ENCODE measurements around the gene NPR2.

Gene NPR2

DNA sequence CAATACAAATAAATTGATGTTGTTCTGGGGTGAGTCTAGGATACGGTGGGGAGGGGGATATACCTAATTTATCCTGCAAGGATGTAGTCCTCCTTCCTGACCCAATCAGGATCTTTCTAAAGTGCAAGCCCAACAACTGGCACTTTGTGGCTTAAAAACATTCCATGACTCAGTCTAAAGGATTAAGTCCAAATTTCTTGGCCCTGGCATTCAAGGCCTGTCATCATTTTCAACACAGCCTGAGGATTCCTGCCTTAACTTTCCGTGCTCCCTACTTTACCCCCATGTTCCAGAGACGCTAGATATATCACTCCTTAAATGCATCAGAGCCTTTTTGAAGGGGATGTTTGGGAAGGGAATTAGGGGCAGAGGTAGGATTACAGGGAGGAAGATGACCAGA lies 36.1 kb downstream of the NPR2 start:
- no peak overlapping the region for H3K27ac ChIP-seq
- TF ChIP-seq Cebpa-rat (IDR thresholded peaks at IDR 0.05): no peak

DNA sequence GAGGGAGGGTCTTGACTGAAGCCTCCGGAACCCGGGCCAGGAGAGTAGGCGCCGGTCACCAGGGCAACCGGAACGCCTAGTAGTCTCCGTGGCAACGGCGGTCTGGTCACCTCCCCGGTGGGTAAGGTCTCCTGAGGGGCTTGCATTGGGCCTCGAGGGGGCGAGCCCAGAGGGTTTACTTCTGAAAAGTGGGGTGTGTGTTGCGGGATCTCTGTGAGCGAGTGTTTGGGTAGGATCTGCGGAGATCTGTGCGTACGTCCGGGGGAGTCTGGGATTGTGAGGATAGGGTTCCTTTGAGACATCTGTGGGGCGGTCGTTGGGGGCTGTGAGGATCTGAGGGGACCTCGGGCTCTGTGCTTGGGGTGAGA lies 37.3 kb downstream of the NPR2 start, which contains the start of gene FAM221B:
TSS of gene FAM221B (minus strand) at position 17 of the 368 bp plus-strand sequence. CDS start 2,571 bp downstream, outside the sequence.
- peak within 1 kb of the TSS; percentile 97 to 99 (median 99) for H3K4me2 ChIP-seq
- H4K20me1 ChIP-seq: peaks cover 0 to 4% (median 0%) of the 10 kb centered on the region in 11 experiments; a peak in 2 of 22 replicates
- peaks cover 0 to 11% (median 0%) of the 10 kb centered on the region in 11 experiments; a peak in 2 of 22 replicates for H3K27me3 ChIP-seq
- peak within 1 kb of the TSS in 10 of 11 experiments; percentile 69 to 87 (median 76); a peak in 20 of 22 replicates for H3K27ac ChIP-seq
- H3K36me3 ChIP-seq: no peaks in the 10 kb centered on the region
- H3K9ac ChIP-seq: peak within 1 kb of the TSS; percentile 77 to 88 (median 83); a peak in 21 of 22 replicates
- peaks cover 20 to 63% (median 44%) of the 10 kb centered on the region in 10 experiments for H3K4me1 ChIP-seq
- no peaks in the 10 kb centered on the region for H3K9me3 ChIP-seq (replicated peaks in 1 of 11)
- H3K4me3 ChIP-seq: peak within 1 kb of the TSS; percentile 60 to 83 (median 70)
- no peak for TF ChIP-seq Cebpa-rat (IDR thresholded peaks at IDR 0.05)

More for the DNA sequence above, 36.1 kb downstream of the NPR2 start:
- Histone ChIP-seq H3K9ac (no peak overlapping the region), H3K36me3 (no peaks in the 10 kb centered on the region), H3K4me1 (peaks cover 9 to 51% (median 32%) of the 10 kb centered on the region in 10 experiments; a peak in 19 of 20 replicates), H3K4me2 (no peak overlapping the region), H3K27me3 (peaks cover 0 to 5% (median 0%) of the 10 kb centered on the region in 11 experiments; a peak in 2 of 22 replicates), H3K9me3 (replicated peaks in 1 of 11) (no peaks in the 10 kb centered on the region), H3K4me3 (no peak overlapping the region), H4K20me1 (no peaks in the 10 kb centered on the region)

DNA sequence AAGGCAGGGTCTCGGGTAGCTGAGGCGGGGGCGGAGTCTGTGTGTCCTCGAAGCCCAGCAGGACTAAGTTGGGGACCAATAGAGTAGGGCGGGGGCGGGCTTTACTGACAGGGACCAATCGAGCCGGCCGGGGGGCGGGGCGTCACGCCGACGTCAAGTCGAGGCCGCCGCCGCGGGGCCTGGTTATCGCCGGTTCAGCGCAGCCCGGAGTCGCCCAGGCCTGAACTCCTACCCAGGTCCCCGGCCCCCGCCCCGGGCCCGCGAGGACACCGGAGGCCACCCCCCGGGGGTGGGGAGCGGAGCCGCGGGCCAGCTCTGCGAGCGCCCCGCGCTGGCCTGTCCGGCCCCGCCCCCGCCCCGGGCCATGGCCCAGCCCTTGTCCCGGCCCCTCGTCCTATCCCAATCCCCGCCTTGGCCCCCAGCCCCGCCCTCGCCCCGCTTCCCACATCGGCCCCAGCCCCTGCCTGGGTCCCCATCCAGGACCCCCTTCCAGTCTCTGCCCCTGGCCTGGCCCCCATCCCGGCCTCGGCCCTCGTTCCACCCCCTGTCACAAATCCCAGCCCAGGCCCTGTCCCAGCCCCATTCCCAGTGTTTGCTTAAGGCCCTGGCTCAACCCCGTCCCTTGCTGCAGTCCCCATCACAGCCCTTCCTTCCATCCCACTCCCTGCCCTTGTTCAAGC lies 37.8 kb downstream of the NPR2 start, which contains the start of gene TMEM8B:
TSS of gene TMEM8B (plus strand) at position 145 of the 680 bp plus-strand sequence. CDS start at position 365, 220 bp downstream.
- Histone ChIP-seq H3K4me2 (peak within 1 kb of the TSS; percentile 97 to 99 (median 99)), H3K27ac (peak within 1 kb of the TSS in 10 of 11 experiments; percentile 69 to 87 (median 76); a peak in 20 of 22 replicates), H4K20me1 (peaks cover 0 to 4% (median 0%) of the 10 kb centered on the region in 11 experiments; a peak in 2 of 22 replicates), H3K9me3 (replicated peaks in 1 of 11) (no peaks in the 10 kb centered on the region), H3K4me1 (peaks cover 25 to 68% (median 49%) of the 10 kb centered on the region in 10 experiments), H3K36me3 (no peaks in the 10 kb centered on the region), H3K9ac (peak within 1 kb of the TSS; percentile 77 to 88 (median 83); a peak in 21 of 22 replicates), H3K27me3 (peaks cover 0 to 12% (median 0%) of the 10 kb centered on the region in 11 experiments; a peak in 3 of 22 replicates), H3K4me3 (peak within 1 kb of the TSS; percentile 60 to 83 (median 70))
- no peak for TF ChIP-seq Cebpa-rat (IDR thresholded peaks at IDR 0.05)

DNA sequence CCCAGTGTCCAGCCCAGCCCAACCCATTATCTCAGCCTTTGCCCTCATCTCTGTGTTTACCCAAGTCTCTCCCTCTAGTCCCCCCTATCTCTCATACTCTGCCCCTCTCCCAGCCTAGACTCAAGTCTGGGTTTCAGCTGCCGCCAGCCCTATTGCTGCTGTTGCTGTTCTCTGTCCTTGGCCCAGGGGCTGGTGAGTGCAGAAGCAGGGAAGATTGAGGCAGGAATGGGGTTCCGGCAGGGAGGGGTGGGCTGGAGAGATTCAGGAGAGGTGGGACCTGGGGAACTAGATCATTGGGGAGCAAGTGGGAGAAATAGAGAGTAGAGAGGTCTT lies 38.3 kb downstream of the NPR2 start:
- Histone ChIP-seq H3K9ac (peak overlapping the region; percentile 77 to 88 (median 83); a peak in 21 of 22 replicates), H3K4me2 (peak overlapping the region; percentile 85 to 99 (median 98)), H3K9me3 (replicated peaks in 1 of 11) (no peaks in the 10 kb centered on the region), H3K4me1 (peaks cover 31 to 73% (median 54%) of the 10 kb centered on the region in 10 experiments), H3K4me3 (peak overlapping the region; percentile 60 to 83 (median 70)), H3K36me3 (no peaks in the 10 kb centered on the region), H4K20me1 (peaks cover 0 to 4% (median 0%) of the 10 kb centered on the region in 11 experiments; a peak in 2 of 22 replicates), H3K27ac (peak overlapping the region in 10 of 11 experiments; percentile 69 to 87 (median 76); a peak in 19 of 22 replicates), H3K27me3 (peaks cover 0 to 15% (median 0%) of the 10 kb centered on the region in 11 experiments; a peak in 3 of 22 replicates)
- no peak for TF ChIP-seq Cebpa-rat (IDR thresholded peaks at IDR 0.05)

DNA sequence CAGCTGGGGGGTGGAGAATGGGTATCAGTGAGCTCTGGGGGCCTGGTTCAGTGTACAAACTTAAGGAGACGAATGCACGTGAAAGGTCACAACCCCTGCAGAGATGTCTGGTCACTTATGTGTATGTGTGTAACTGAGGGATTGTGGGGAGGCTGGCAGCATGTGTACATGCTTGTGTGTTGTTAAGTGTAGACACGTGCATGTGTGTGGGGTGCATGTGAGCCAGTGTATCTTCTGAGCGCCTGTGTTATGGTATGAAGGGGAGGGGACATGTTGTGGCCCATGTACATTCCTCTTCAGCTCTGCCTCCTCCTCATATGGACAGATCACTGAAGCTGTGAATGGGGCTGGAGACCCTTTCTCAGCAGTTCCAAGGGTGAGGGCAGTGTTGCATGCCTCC lies 39.6 kb downstream of the NPR2 start:
- no peak overlapping the region for H3K27ac ChIP-seq
- peak overlapping the region in 7 of 11 experiments; percentile 85 to 99 (median 99); a peak in 13 of 22 replicates for H3K4me2 ChIP-seq
- H3K9me3 ChIP-seq (replicated peaks in 1 of 11): no peaks in the 10 kb centered on the region
- no peak for TF ChIP-seq Cebpa-rat (IDR thresholded peaks at IDR 0.05)
- H4K20me1 ChIP-seq: peaks cover 0 to 4% (median 0%) of the 10 kb centered on the region in 11 experiments; a peak in 2 of 22 replicates
- no peak overlapping the region for H3K4me3 ChIP-seq
- H3K4me1 ChIP-seq: peaks cover 35 to 83% (median 62%) of the 10 kb centered on the region in 10 experiments
- H3K27me3 ChIP-seq: peaks cover 0 to 21% (median 0%) of the 10 kb centered on the region in 11 experiments; a peak in 3 of 22 replicates
- H3K9ac ChIP-seq: no peak overlapping the region
- H3K36me3 ChIP-seq: peaks cover 0 to 11% (median 0%) of the 10 kb centered on the region in 11 experiments; a peak in 2 of 22 replicates

DNA sequence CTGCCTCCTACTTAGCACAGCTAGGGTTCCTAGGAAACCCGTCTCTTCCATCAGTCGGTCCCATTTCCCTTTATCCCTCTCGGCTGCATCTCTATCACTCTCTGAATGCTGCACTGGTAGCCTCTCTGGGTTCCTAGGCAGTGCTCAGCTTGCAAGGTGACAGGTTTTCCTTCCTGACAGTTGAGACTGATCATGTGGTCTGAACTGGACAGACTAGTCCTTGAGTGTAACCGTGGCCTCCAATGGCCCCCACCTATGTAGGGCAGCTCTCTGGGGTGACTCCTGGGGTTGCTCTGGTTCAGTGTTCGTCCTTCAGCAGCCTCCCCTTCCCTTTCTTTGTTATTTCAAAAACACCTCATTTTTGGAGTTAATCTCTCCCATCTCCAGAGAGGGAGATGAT lies 41.4 kb downstream of the NPR2 start:
- H3K27me3 ChIP-seq: peaks cover 0 to 38% (median 0%) of the 10 kb centered on the region in 11 experiments; a peak in 4 of 22 replicates
- H3K9me3 ChIP-seq (replicated peaks in 1 of 11): no peaks in the 10 kb centered on the region
- H3K4me1 ChIP-seq: peaks cover 35 to 92% (median 64%) of the 10 kb centered on the region in 10 experiments
- H3K36me3 ChIP-seq: peaks cover 0 to 13% (median 0%) of the 10 kb centered on the region in 11 experiments; a peak in 2 of 22 replicates
- H4K20me1 ChIP-seq: peaks cover 0 to 4% (median 0%) of the 10 kb centered on the region in 11 experiments; a peak in 2 of 22 replicates
- H3K27ac ChIP-seq: peak overlapping the region in 7 of 11 experiments; percentile 46 to 77 (median 69); a peak in 11 of 22 replicates
- TF ChIP-seq Cebpa-rat (IDR thresholded peaks at IDR 0.05): no peak
- peak overlapping the region in 3 of 11 experiments; percentile 49 to 62 (median 49); a peak in 4 of 22 replicates for H3K9ac ChIP-seq
- H3K4me2 ChIP-seq: peak overlapping the region in 10 of 11 experiments; percentile 72 to 99 (median 91); a peak in 19 of 22 replicates
- H3K4me3 ChIP-seq: no peak overlapping the region

DNA sequence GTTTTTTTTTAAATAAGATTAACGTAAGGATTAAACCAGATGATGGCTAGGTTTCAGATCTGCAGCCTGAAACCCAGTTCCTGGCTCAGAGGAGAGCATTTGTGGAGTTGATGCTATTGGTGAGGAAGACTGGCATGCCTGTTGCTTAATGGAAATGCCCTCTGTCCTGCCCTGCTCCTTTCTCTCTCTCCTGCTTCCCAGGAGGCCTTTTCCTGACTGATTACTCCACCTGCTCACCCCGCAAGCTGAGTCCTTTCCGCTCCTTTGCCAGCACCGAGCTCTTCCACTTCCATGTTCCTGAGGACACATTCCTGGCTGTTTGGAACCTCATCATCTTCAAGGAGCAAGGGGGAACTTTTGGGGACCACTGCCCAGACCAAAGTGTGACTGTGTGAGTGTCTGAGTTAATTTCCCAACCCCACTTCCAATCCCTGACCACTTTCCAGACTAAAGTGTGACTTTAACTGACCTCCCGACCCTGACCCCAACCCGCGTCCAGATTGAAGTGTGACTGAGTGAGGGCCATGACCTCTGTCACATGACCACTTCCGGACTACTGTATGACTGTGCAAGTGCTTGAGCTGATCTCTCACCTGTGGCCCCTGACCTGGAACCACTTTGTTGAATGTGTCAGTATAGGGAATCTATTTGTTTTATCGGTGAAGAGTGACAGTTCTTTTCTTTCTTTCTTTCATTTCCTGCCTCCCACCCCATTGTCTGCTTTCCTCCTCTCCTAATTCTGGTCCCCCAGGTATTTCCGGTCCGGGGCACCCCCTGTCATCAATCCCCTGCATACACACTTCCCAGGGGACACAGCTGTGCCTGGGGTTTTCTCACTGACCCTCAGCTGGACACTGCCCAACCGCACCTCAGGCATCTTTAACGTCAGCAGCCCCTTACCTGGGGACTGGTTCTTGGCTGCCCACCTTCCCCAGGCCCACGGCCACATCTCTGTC lies 43.1 kb downstream of the NPR2 start:
- Histone ChIP-seq H4K20me1 (peaks cover 0 to 4% (median 0%) of the 10 kb centered on the region in 11 experiments; a peak in 2 of 22 replicates), H3K4me1 (peaks cover 30 to 98% (median 63%) of the 10 kb centered on the region in 10 experiments), H3K27ac (peak overlapping the region in 8 of 11 experiments; percentile 46 to 77 (median 69); a peak in 17 of 22 replicates), H3K9ac (peak overlapping the region in 5 of 11 experiments; percentile 7 to 62 (median 38); a peak in 4 of 22 replicates), H3K9me3 (replicated peaks in 1 of 11) (peaks cover 0 to 5% (median 0%) of the 10 kb centered on the region in 11 experiments; a peak in 6 of 22 replicates), H3K36me3 (peaks cover 0 to 13% (median 0%) of the 10 kb centered on the region in 11 experiments; a peak in 3 of 22 replicates), H3K27me3 (peaks cover 0 to 56% (median 0%) of the 10 kb centered on the region in 11 experiments; a peak in 4 of 22 replicates), H3K4me3 (no peak overlapping the region), H3K4me2 (peak overlapping the region; percentile 72 to 99 (median 87))
- TF ChIP-seq Cebpa-rat (IDR thresholded peaks at IDR 0.05): no peak
